GM23338 (cell line): ENCODE results near the gene FUT6. TPM values are rescaled to one million over a fixed set of nuclear protein-coding genes. Genes with fewer than 3 reads are reported as not detected.

Source experiments
- ATAC-seq: fragments of 200-7000 bp; cut with Tn5 transposase; 3 replicates; pipeline ENCODE4 v1.9.1; 2020
- DNase-seq: peaks from one replicate; pipeline ENCODE4 v3.0.0-alpha.2; 2015; ENCODE audit warnings: low spot score
- H2AFZ ChIP-seq: fragments of 200-600 bp; sonication (generic); 2 replicates; pipeline ENCODE4 v1.8.0; 2016; ENCODE audit warnings: antibody characterized with exemption, mild to moderate bottlenecking, moderate library complexity
- H3F3A ChIP-seq: fragments of 200-600 bp; sonication (generic); replicated peaks from 2 replicates; pipeline ENCODE4 v1.8.0; 2017; ENCODE audit warnings: antibody characterized with exemption, mixed run types, low read depth
- H3K27ac ChIP-seq: fragments of 200-600 bp; sonication (generic); 2 replicates; pipeline ENCODE4 v1.6.1; 2016; ENCODE audit warnings: low read depth
- H3K27me3 ChIP-seq: fragments of 200-600 bp; sonication (generic); 2 replicates; pipeline ENCODE4 v1.8.0; 2016; ENCODE audit warnings: mild to moderate bottlenecking, mixed run types, moderate library complexity; ENCODE audit not compliant: insufficient read depth
- H3K36me3 ChIP-seq: fragments of 200-600 bp; sonication (generic); 2 replicates; pipeline ENCODE4 v1.8.0; 2016; ENCODE audit warnings: mild to moderate bottlenecking; ENCODE audit not compliant: insufficient read depth
- H3K4me1 ChIP-seq: fragments of 200-600 bp; sonication (generic); 2 replicates; pipeline ENCODE4 v1.8.0; 2016; ENCODE audit warnings: mild to moderate bottlenecking, moderate library complexity; ENCODE audit not compliant: insufficient read depth
- H3K4me2 ChIP-seq: fragments of 200-600 bp; sonication (generic); 2 replicates; pipeline ENCODE4 v1.7.1; 2017; ENCODE audit warnings: mixed run types
- H3K4me3 ChIP-seq: fragments of 200-600 bp; sonication (generic); 2 replicates; pipeline ENCODE4 v1.6.1; 2016; ENCODE audit warnings: mixed run types
- H3K79me2 ChIP-seq: fragments of 200-600 bp; sonication (generic); replicated peaks from 2 replicates; pipeline ENCODE4 v1.8.0; 2017; ENCODE audit warnings: mild to moderate bottlenecking; ENCODE audit not compliant: insufficient read depth
- H3K9me2 ChIP-seq: fragments of 200-600 bp; sonication (generic); 2 replicates; pipeline ENCODE4 v1.8.0; 2017; ENCODE audit not compliant: insufficient read depth
- H4K20me1 ChIP-seq: fragments of 200-600 bp; sonication (generic); replicated peaks from 2 replicates; pipeline ENCODE4 v1.8.0; 2017; ENCODE audit warnings: mild to moderate bottlenecking; ENCODE audit not compliant: insufficient read depth
- H3K27ac Mint-ChIP-seq: 2 replicates; pipeline ENCODE4 v1.8.0; 2020; ENCODE audit warnings: inconsistent platforms, mild to moderate bottlenecking, moderate library complexity, mixed read lengths
- H3K27me3 Mint-ChIP-seq: 3 replicates; pipeline ENCODE4 v1.8.0; 2022; ENCODE audit warnings: low read depth, mild to moderate bottlenecking, moderate library complexity, mixed read lengths, inconsistent platforms; ENCODE audit not compliant: insufficient read depth, poor library complexity
- H3K36me3 Mint-ChIP-seq: 3 replicates; pipeline ENCODE4 v1.8.0; 2021; ENCODE audit warnings: low read depth, mild to moderate bottlenecking, inconsistent platforms, moderate library complexity, mixed read lengths
- H3K4me1 Mint-ChIP-seq: 3 replicates; pipeline ENCODE4 v1.8.0; 2020; ENCODE audit warnings: mild to moderate bottlenecking, inconsistent platforms, mixed read lengths
- H3K4me3 Mint-ChIP-seq: 3 replicates; pipeline ENCODE4 v1.8.0; 2021; ENCODE audit warnings: moderate library complexity, mild to moderate bottlenecking, inconsistent platforms, mixed read lengths
- H3K9me3 Mint-ChIP-seq: 3 replicates; pipeline ENCODE4 v1.8.0; 2020; ENCODE audit warnings: moderate library complexity, mild to moderate bottlenecking, inconsistent platforms, mixed read lengths
- CREB1 ChIP-seq: fragments of 250-450 bp; sonication (Bioruptor Pico); IDR thresholded peaks from 2 replicates; pipeline ENCODE4 v1.5.0; 2020; ENCODE audit warnings: low read depth, mild to moderate bottlenecking, moderate library complexity
- CTCF ChIP-seq, 2 experiments: fragments of 200-600 bp in 1 of 2; sonication (generic) in 1 of 2; conservative IDR thresholded peaks; 2 replicates each; pipeline versions ENCODE4 v1.5.1 to v1.6.1; 2016 to 2017; ENCODE audit warnings: antibody characterized with exemption in 2 of 2, low read depth in 2 of 2, mild to moderate bottlenecking in 2 of 2, moderate library complexity in 1 of 2
- polyA plus RNA-seq: library from polyadenylated mRNA; unstranded; fragments of >200 nt; fragmentation: Nextera tagmentation; extraction: Ambion mirVana; gene quantifications from 2 replicates; pipeline ENCODE4 v1.2.1, GENCODE V29; 2016
- total RNA-seq: library from RNA; depleted of rRNA; stranded (reverse); fragments of >200 nt; shearing (Covaris generic); gene quantifications from 2 replicates; pipeline ENCODE4 v1.2.3, GENCODE V29; 2014
- TF ChIP-seq, protein P1 (sequence below): IDR thresholded peaks from 2 replicates; pipeline ENCODE4 v1.6.1; 2016; ENCODE audit warnings: antibody characterized with exemption

FUT6 gene
- total and polyA plus RNA-seq, 2 experiments from 2014 or later = not detected

DNA sequence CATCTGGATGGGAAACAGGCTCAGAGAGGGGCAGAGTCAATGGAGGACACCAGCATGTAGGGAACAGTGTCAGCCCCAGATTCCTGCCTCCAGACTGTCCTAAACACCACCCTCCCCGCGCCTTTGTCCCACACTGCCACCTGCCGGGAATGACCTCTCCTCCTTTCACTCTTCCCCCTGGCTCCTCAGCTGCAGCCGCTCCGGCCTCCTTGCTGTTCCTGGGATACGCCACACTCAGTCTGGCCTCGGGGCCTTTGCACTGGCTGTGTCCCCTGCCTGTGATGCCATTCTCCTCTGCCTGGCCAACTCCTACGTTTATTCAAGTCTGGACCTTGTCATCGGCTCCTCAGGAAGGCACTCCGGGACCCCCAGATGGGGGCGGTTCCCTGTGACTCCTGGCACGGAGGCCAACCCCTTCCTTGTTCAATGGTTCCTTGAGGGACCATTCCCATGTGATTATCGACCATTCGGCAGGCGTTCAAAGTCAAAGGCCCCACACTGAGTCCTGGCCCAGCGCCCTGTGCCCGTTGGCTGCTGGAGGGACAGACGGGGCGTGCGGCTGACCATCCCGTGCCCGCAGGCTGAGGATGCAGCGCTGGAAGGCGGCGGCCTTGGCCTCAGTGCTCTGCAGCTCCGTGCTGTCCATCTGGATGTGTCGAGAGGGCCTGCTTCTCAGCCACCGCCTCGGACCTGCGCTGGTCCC is 15.8 kb downstream of the FUT6 start:
- peaks cover 22% of the 10 kb centered on the region for H3K27me3 Mint-ChIP-seq
- Histone ChIP-seq H3F3A (no peaks in the 10 kb centered on the region), H3K9me2 (no peaks in the 10 kb centered on the region), H3K4me2 (no peak overlapping the region), H3K27ac (no peak overlapping the region), H3K36me3 (no peaks in the 10 kb centered on the region), H2AFZ (no peak overlapping the region), H3K27me3 (no peaks in the 10 kb centered on the region), H3K4me1 (peaks cover 4% of the 10 kb centered on the region; the same call in 1 of the 2 replicates), H4K20me1 (no peaks in the 10 kb centered on the region; the same call in 1 of the 2 replicates), H3K79me2 (no peaks in the 10 kb centered on the region), H3K4me3 (no peak overlapping the region)
- DNase-seq = peak; percentile 62
- H3K4me1 Mint-ChIP-seq = peaks cover 7% of the 10 kb centered on the region
- no peak overlapping the region for H3K4me3 Mint-ChIP-seq
- peak; percentile 8; the same call in 2 of the 3 replicates for ATAC-seq
- H3K9me3 Mint-ChIP-seq = peaks cover 2% of the 10 kb centered on the region; the same call in 1 of the 3 replicates
- TF ChIP-seq CTCF (conservative IDR thresholded peaks at IDR 0.05; ENCODE audit: low read depth in 2 of 2) = peak; percentile 34 to 69; a peak in 2 of 4 replicates
- no peak for TF ChIP-seq CREB1 (CRISPR knock-in tag)
- H3K36me3 Mint-ChIP-seq = no peaks in the 10 kb centered on the region
- no peak overlapping the region for H3K27ac Mint-ChIP-seq

DNA sequence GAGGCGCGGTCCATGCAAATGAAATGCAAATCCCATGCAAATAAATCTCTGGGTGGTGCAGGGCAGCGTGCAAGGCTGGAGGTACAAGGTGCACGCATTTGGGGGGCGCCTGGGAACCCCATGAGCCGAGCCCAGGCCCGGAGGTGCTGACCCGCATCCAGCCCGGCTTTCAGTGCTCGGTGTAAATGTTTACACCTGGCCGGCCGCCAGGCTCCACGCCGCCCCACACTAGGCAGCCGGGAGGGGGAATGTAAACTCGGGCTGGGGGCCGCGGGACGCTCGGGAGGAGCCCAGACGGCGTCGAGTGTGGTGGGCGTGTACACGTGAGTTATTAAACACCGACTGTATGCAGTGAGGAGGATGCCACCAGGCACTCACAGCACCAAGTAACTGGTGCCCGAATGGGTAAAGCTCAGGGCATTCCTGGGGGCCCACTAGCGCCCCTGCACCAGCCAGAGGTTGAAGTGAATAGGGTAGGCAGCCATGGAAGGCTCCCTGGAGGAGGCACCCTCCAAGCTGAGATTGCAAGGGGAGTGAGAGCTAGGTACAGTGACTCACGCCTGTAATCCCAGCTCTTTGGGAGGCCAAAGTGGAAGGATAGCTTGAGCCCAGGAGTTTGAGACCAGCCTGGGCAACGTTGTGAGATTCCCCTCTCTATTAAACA is 17.2 kb downstream of the FUT6 start:
- Mint-ChIP-seq H3K36me3 (no peaks in the 10 kb centered on the region), H3K9me3 (peaks cover 2% of the 10 kb centered on the region; the same call in 1 of the 3 replicates), H3K4me3 (no peak overlapping the region), H3K27me3 (peaks cover 16% of the 10 kb centered on the region), H3K27ac (no peak overlapping the region), H3K4me1 (peaks cover 7% of the 10 kb centered on the region)
- Histone ChIP-seq H3K9me2 (no peaks in the 10 kb centered on the region), H3F3A (no peaks in the 10 kb centered on the region), H2AFZ (no peak overlapping the region), H3K4me2 (no peak overlapping the region), H3K4me1 (peaks cover 4% of the 10 kb centered on the region; the same call in 1 of the 2 replicates), H3K27ac (no peak overlapping the region), H3K36me3 (no peaks in the 10 kb centered on the region), H3K4me3 (no peak overlapping the region), H4K20me1 (no peaks in the 10 kb centered on the region; the same call in 1 of the 2 replicates), H3K79me2 (no peaks in the 10 kb centered on the region), H3K27me3 (no peaks in the 10 kb centered on the region)
- 0 out of 4 replicates have a peak, but pooled peaks of 1 of the 2 experiments have one; percentile 8 for TF ChIP-seq CTCF (conservative IDR thresholded peaks at IDR 0.05; ENCODE audit: low read depth in 2 of 2)
- TF ChIP-seq, protein P1, sequence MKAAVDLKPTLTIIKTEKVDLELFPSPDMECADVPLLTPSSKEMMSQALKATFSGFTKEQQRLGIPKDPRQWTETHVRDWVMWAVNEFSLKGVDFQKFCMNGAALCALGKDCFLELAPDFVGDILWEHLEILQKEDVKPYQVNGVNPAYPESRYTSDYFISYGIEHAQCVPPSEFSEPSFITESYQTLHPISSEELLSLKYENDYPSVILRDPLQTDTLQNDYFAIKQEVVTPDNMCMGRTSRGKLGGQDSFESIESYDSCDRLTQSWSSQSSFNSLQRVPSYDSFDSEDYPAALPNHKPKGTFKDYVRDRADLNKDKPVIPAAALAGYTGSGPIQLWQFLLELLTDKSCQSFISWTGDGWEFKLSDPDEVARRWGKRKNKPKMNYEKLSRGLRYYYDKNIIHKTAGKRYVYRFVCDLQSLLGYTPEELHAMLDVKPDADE = no peak
- ATAC-seq = no peak
- no peak for DNase-seq
